HCT116 (cell line): ENCODE results near the gene PRKD2. TPM values are rescaled to one million over a fixed set of nuclear protein-coding genes. Genes with fewer than 3 reads are reported as not detected.
A peak's percentile ranks its signal among the peaks of the same experiment; 100 is the strongest.
"Not testable (repeated sequence)": the region's sequence is repeated elsewhere in the genome, so short reads cannot be mapped to it uniquely, and the experiment has no call there.

Source experiments
- ATAC-seq: fragments of 200-7000 bp; cut with Tn5 transposase; 2 replicates; pipeline ENCODE4 v1.9.1; 2020; ENCODE audit warnings: mild to moderate bottlenecking, moderate library complexity
- BruUV-seq: library from RNA; stranded (reverse); fragments of 400-500 nt; replicated peaks from 2 replicates; lab custom pipeline; 2021; lab: Mats Ljungman, UMichigan
- CTCF ChIA-PET: fragments of 300-600 bp; sonication (Branson Sonifier 250); formaldehyde crosslinking; loops from one replicate; lab custom pipeline; 2021; ENCODE audit warnings: antibody characterized with exemption; lab: Charles Lee
- POLR2A ChIA-PET: fragments of 300-600, 350-600 bp; sonication (Branson Sonifier 250); formaldehyde crosslinking; loops from one replicate; lab custom pipeline; 2021; ENCODE audit warnings: antibody characterized with exemption; lab: Charles Lee
- RAD21 ChIA-PET, 2 experiments: fragments of 300-600 bp; sonication (Branson Sonifier 250); formaldehyde crosslinking; loops; one replicate each; lab custom pipeline; 2023; ENCODE audit warnings: low total read pairs in 2 of 2; ENCODE audit not compliant: uncharacterized antibody in 2 of 2, unreplicated experiment in 2 of 2, low non-redundant PET in 1 of 2; lab: Charles Lee
- DNase-seq: peaks from one replicate; pipeline ENCODE4 v3.0.0-alpha.2; 2010; ENCODE audit warnings: low read depth, low spot score
- H2AFZ ChIP-seq: fragments of 200-600 bp; shearing (Covaris generic), sonication (generic); 2 replicates; pipeline ENCODE4 v1.6.1; 2017; ENCODE audit warnings: low read depth, mixed run types, mixed read lengths, antibody characterized with exemption, low read length; ENCODE audit not compliant: poor library complexity, severe bottlenecking
- H3K27ac ChIP-seq: 2 replicates; pipeline ENCODE4 v1.5.1; 2012; ENCODE audit warnings: low read depth, low read length
- H3K27me3 ChIP-seq: fragments of 200-600 bp; sonication (generic); 2 replicates; pipeline ENCODE4 v1.6.1; 2016; ENCODE audit warnings: mixed run types, low read length, mixed read lengths; ENCODE audit not compliant: insufficient read depth
- H3K36me3 ChIP-seq, 2 experiments: fragments of 200-500 bp in 1 of 2; fragments of 200-600 bp in 1 of 2; sonication (Bioruptor generic) in 1 of 2; sonication (generic) in 1 of 2; 2 replicates each; pipeline versions ENCODE4 v1.5.1 to v1.6.1; 2014 to 2016; ENCODE audit warnings: low read length in 2 of 2, inconsistent platforms in 1 of 2, mixed read lengths in 1 of 2, mixed run types in 1 of 2; ENCODE audit not compliant: insufficient read depth in 2 of 2, control insufficient read depth in 1 of 2
- H3K4me1 ChIP-seq, 2 experiments: fragments of 200-600 bp in 1 of 2; sonication (generic) in 1 of 2; 2 replicates each; pipeline versions ENCODE4 v1.5.1 to v1.6.1; 2012 to 2017; ENCODE audit warnings: low read length in 2 of 2, inconsistent platforms in 1 of 2, mild to moderate bottlenecking in 1 of 2, mixed read lengths in 1 of 2, mixed run types in 1 of 2, moderate library complexity in 1 of 2; ENCODE audit not compliant: insufficient read depth in 2 of 2, control insufficient read depth in 1 of 2
- H3K4me2 ChIP-seq: fragments of 200-600 bp; sonication (generic); 2 replicates; pipeline ENCODE4 v1.6.1; 2017; ENCODE audit warnings: mixed run types, low read length, mixed read lengths
- H3K4me3 ChIP-seq, 2 experiments: fragments of 200-600 bp in 1 of 2; sonication (generic) in 1 of 2; replicated peaks in 1 of 2; 2 replicates each; pipeline ENCODE4 v1.5.1; 2011 to 2016; ENCODE audit warnings: low read length in 2 of 2, control low read depth in 1 of 2, low read depth in 1 of 2, mild to moderate bottlenecking in 1 of 2, mixed read lengths in 1 of 2, mixed run types in 1 of 2
- H3K79me2 ChIP-seq: fragments of 200-600 bp; sonication (generic); 2 replicates; pipeline ENCODE4 v1.6.1; 2017; ENCODE audit warnings: mild to moderate bottlenecking, mixed run types, low read length, moderate library complexity, mixed read lengths; ENCODE audit not compliant: insufficient read depth
- H3K9ac ChIP-seq: fragments of 200-600 bp; sonication (generic); 2 replicates; pipeline ENCODE4 v1.6.1; 2016; ENCODE audit warnings: low read length, mixed read lengths
- H3K9me2 ChIP-seq: fragments of 200-600 bp; sonication (generic), shearing (Covaris generic); 2 replicates; pipeline ENCODE4 v1.6.1; 2017; ENCODE audit warnings: mixed run types, mild to moderate bottlenecking, moderate library complexity; ENCODE audit not compliant: insufficient read depth
- H3K9me3 ChIP-seq, 2 experiments: fragments of 200-500 bp in 1 of 2; fragments of 200-600 bp in 1 of 2; sonication (Bioruptor generic) in 1 of 2; sonication (generic) in 1 of 2; 2 replicates each; pipeline ENCODE4 v1.6.1; 2014 to 2017; ENCODE audit warnings: low read length in 2 of 2, mixed read lengths in 2 of 2, inconsistent platforms in 1 of 2, low read depth in 1 of 2, mild to moderate bottlenecking in 1 of 2, mixed run types in 1 of 2, moderate library complexity in 1 of 2; ENCODE audit not compliant: control insufficient read depth in 1 of 2, insufficient read depth in 1 of 2
- H4K20me1 ChIP-seq: fragments of 200-600 bp; sonication (generic), shearing (Covaris generic); 2 replicates; pipeline ENCODE4 v1.6.1; 2017; ENCODE audit warnings: mixed run types, mild to moderate bottlenecking, moderate library complexity; ENCODE audit not compliant: insufficient read depth
- EGR1 ChIP-seq: IDR thresholded peaks from 2 replicates; pipeline ENCODE4 v1.6.1; 2012; ENCODE audit warnings: low read depth
- POLR2AphosphoS5 ChIP-seq: IDR thresholded peaks from 2 replicates; pipeline ENCODE4 v1.6.1; 2011; ENCODE audit warnings: mild to moderate bottlenecking, low read depth, low read length, moderate library complexity
- RAD21 ChIP-seq: IDR thresholded peaks from 2 replicates; pipeline ENCODE4 v1.6.1; 2012; ENCODE audit warnings: low read depth, mild to moderate bottlenecking
- SP1 ChIP-seq: IDR thresholded peaks from 2 replicates; pipeline ENCODE4 v1.6.1; 2012; ENCODE audit warnings: low read depth
- TCF7L2 ChIP-seq: IDR thresholded peaks from 2 replicates; pipeline ENCODE4 v1.7.0; 2011; ENCODE audit warnings: borderline replicate concordance, inconsistent platforms; ENCODE audit not compliant: insufficient read depth, insufficient read length; ENCODE audit errors: extremely low read depth
- YY1 ChIP-seq: IDR thresholded peaks from 2 replicates; pipeline ENCODE4 v1.6.1; 2011; ENCODE audit warnings: low read length, low read depth, moderate library complexity, mild to moderate bottlenecking; ENCODE audit not compliant: insufficient replicate concordance; ENCODE audit errors: extremely low read depth
- intact Hi-C: fragments of 100-400 bp; cut with micrococcal nuclease; formaldehyde crosslinking; loops from 2 replicates; pipeline ENCODE4 v1.10.0; 2022
- total RNA-seq: library from RNA; stranded (reverse); gene quantifications from one replicate; pipeline ENCODE4 v1.2.1, GENCODE V29; 2021; ENCODE audit not compliant: unreplicated experiment
- TF ChIP-seq, protein P1 (sequence below), 3 experiments: fragments of 200-600 bp in 1 of 3; sonication (generic) in 1 of 3; IDR thresholded peaks in 2 of 3; conservative IDR thresholded peaks in 1 of 3; 2 replicates each; pipeline ENCODE4 v1.5.1; 2012 to 2017; ENCODE audit warnings: low read depth in 2 of 3, low read length in 2 of 3, antibody characterized with exemption in 1 of 3, borderline replicate concordance in 1 of 3, control low read depth in 1 of 3, mild to moderate bottlenecking in 1 of 3, mixed read lengths in 1 of 3, mixed run types in 1 of 3, moderate library complexity in 1 of 3; ENCODE audit not compliant: insufficient read depth in 1 of 3
- TF ChIP-seq, protein P2 (sequence below): IDR thresholded peaks from 2 replicates; pipeline ENCODE4 v1.6.1; 2012

PRKD2 gene
- total RNA-seq, 1 experiment from 2014 or later: 73.5 TPM

DNA sequence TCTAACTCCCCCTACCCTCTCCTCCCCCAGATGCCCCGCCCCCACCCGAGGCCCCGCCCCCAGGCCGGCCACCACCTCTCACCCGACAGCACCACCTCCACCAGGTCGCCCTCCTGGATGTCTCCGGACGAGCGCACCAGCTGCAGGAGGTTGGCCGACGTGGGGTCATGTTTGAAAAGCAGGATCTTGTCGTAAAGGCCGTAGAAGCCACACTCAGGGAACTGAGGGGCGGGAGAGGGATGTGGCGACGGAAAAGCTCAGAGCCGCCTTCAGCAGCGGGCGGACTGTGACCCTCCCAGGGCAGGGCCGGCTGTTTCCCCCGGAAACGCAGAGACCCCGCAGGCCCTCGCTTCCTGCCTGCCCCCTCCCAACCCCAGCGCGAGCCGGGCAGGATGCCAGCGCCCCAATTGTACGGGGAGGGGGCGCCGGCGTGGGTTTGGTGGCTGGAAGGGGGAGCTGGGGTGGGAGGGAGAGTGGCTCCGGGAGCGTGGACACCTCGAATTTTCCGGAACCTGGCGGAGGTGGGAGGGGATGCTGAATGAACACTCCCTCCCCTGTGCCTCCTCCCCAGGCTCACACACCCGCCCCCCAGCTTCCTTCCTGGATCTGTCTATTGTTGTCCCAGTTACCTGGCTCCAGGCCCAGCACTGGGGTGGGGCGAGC, 3.0 kb downstream of the PRKD2 start:
- Histone ChIP-seq H4K20me1 (no peaks in the 10 kb centered on the region), H3K36me3 (peaks cover 5 to 14% of the 10 kb centered on the region in 2 experiments; a peak in 2 of 4 replicates), H3K9me2 (no peaks in the 10 kb centered on the region), H3K27ac (peak overlapping the region; percentile 90), H3K4me2 (peak overlapping the region; percentile 92), H3K9me3 (no peaks in the 10 kb centered on the region), H3K79me2 (peaks cover 31% of the 10 kb centered on the region), H3K4me1 (peaks cover 10 to 36% of the 10 kb centered on the region in 2 experiments; a peak in 3 of 4 replicates), H3K9ac (peak overlapping the region; percentile 84), H2AFZ (no peak overlapping the region), H3K4me3 (peak overlapping the region; percentile 82 to 90), H3K27me3 (no peaks in the 10 kb centered on the region)
- CTCF ChIA-PET: interaction anchor here (0.7 to 1.9 kb wide), 6 partner anchors 10 to 99 kb away, joined by 3 to 17 read pairs (median 5); no protein-coding TSS in a partner anchor
- intact Hi-C loops: no loop called here
- ATAC-seq (peak; percentile 72), DNase-seq (peak; percentile 70)
- POLR2A ChIA-PET: interaction anchor here (0.5 to 1.8 kb wide), 6 partner anchors 12 to 113 kb away, joined by 3 to 8 read pairs (median 4); partner anchors contain the start of gene CALM3
- TF ChIP-seq TCF7L2 (no peak), EGR1 (no peak), YY1 (no peak), SP1 (peak; percentile 9; the same call in 1 of the 2 replicates), POLR2AphosphoS5 (peak; percentile 47), RAD21 (no peak)
- TF ChIP-seq, protein P1, sequence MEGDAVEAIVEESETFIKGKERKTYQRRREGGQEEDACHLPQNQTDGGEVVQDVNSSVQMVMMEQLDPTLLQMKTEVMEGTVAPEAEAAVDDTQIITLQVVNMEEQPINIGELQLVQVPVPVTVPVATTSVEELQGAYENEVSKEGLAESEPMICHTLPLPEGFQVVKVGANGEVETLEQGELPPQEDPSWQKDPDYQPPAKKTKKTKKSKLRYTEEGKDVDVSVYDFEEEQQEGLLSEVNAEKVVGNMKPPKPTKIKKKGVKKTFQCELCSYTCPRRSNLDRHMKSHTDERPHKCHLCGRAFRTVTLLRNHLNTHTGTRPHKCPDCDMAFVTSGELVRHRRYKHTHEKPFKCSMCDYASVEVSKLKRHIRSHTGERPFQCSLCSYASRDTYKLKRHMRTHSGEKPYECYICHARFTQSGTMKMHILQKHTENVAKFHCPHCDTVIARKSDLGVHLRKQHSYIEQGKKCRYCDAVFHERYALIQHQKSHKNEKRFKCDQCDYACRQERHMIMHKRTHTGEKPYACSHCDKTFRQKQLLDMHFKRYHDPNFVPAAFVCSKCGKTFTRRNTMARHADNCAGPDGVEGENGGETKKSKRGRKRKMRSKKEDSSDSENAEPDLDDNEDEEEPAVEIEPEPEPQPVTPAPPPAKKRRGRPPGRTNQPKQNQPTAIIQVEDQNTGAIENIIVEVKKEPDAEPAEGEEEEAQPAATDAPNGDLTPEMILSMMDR (IDR thresholded peaks at IDR 0.05 in 2 of 3, conservative IDR thresholded peaks at IDR 0.05 in 1 of 3; ENCODE audit: borderline replicate concordance in 1 of 3, insufficient read depth in 1 of 3, low read depth in 2 of 3, low read length in 2 of 3): no peak
- TF ChIP-seq, protein P2, sequence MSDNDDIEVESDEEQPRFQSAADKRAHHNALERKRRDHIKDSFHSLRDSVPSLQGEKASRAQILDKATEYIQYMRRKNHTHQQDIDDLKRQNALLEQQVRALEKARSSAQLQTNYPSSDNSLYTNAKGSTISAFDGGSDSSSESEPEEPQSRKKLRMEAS: 0 out of 2 replicates have a peak, but pooled peaks have one; percentile 38
- RAD21 ChIA-PET: no interaction called here
- BruUV-seq: no TSS peak

DNA sequence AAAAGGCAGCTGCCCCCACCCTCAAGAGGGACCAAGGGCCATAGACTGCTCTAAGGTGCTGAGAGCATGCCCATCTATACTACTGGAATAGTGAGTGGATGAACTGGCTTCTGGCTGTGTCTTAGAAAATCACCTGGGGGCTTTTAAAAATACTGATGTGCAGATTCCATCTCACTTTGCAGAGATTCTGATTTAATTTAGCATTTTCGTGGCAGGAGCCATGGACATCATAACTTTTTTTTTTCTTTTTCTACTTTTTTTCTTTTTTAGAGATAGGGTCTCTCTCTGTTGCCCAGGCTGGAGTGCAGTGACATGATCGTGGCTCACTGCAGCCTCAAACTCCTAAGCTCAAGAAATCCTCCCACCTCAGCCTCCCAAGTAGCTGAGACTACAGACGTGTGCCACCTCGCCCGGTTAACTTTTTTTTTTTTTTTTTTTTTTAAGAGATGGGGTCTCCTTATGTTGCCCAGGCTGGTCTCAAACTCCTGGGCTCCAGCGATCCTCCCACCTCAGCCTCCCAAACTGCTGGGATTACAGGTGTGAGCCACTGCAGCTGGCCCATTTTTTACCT, 4.1 kb downstream of the PRKD2 start:
- intact Hi-C loops, H3K9me3 ChIP-seq, ATAC-seq, RAD21 ChIA-PET, H4K20me1 ChIP-seq, H3K4me3 ChIP-seq, CTCF ChIA-PET, H3K9ac ChIP-seq, H3K4me2 ChIP-seq, H3K9me2 ChIP-seq, DNase-seq, H2AFZ ChIP-seq, H3K27me3 ChIP-seq: not testable (repeated sequence)
- Histone ChIP-seq H3K79me2 (peaks cover 31% of the 10 kb centered on the region), H3K27ac (0 out of 2 replicates have a peak overlapping the region, but pooled peaks have one; percentile 18), H3K36me3 (peaks cover 7 to 15% of the 10 kb centered on the region in 2 experiments; a peak in 2 of 4 replicates), H3K4me1 (peaks cover 10 to 29% of the 10 kb centered on the region in 2 experiments; a peak in 3 of 4 replicates)
- TSS peak; percentile 5 for BruUV-seq
- POLR2A ChIA-PET: interaction anchor here (1.8 kb wide), 1 partner anchor 15 kb away, joined by 8 read pairs; no protein-coding TSS in a partner anchor
